Measurements from ENCODE around the gene CCDC74B.
"Not testable (repeated sequence)": the region's sequence is repeated elsewhere in the genome, so short reads cannot be mapped to it uniquely, and the experiment has no call there.

CCDC74B gene

GRCh38 chr2:130165293-130166016 lies 20.5 kb upstream of the CCDC74B start:
- no peak for DNase-seq

GRCh38 chr2:130162968-130163367 lies 18.1 kb upstream of the CCDC74B start:
- no peak for DNase-seq

GRCh38 chr2:130162486-130162885 lies 17.6 kb upstream of the CCDC74B start:
- not testable (repeated sequence) for DNase-seq

- not testable (repeated sequence) for DNase-seq
Observed at GRCh38 chr2:130160838-130161705, 16.2 kb upstream of the CCDC74B start.

- DNase-seq = no peak
Observed at GRCh38 chr2:130160131-130160530, 15.2 kb upstream of the CCDC74B start.

GRCh38 chr2:130159376-130159775 lies 14.5 kb upstream of the CCDC74B start:
- not testable (repeated sequence) for DNase-seq

GRCh38 chr2:130158631-130159030 lies 13.7 kb upstream of the CCDC74B start:
- DNase-seq = no peak

- not testable (repeated sequence) for DNase-seq
Observed at GRCh38 chr2:130157825-130158514, 13.1 kb upstream of the CCDC74B start.

GRCh38 chr2:130157354-130157753 lies 12.4 kb upstream of the CCDC74B start:
- not testable (repeated sequence) for DNase-seq

- DNase-seq = no peak
Observed at GRCh38 chr2:130156624-130157004, 11.7 kb upstream of the CCDC74B start.

GRCh38 chr2:130155956-130156623 lies 11.2 kb upstream of the CCDC74B start:
- DNase-seq = not testable (repeated sequence)

- DNase-seq = no peak
Observed at GRCh38 chr2:130154773-130155765, 10.2 kb upstream of the CCDC74B start.

- DNase-seq = not testable (repeated sequence)
Observed at GRCh38 chr2:130154423-130154770, 9.5 kb upstream of the CCDC74B start.

GRCh38 chr2:130153721-130154422 lies 9.0 kb upstream of the CCDC74B start:
- DNase-seq = not testable (repeated sequence)

GRCh38 chr2:130152816-130153595 lies 8.1 kb upstream of the CCDC74B start:
- no peak for DNase-seq

- DNase-seq = not testable (repeated sequence)
Observed at GRCh38 chr2:130152136-130152815, 7.4 kb upstream of the CCDC74B start.

- not testable (repeated sequence) for DNase-seq
Observed at GRCh38 chr2:130151145-130151512, 6.2 kb upstream of the CCDC74B start.

- DNase-seq = no peak
Observed at GRCh38 chr2:130150181-130151144, 5.6 kb upstream of the CCDC74B start.
